Sigmoid colon (tissue), 7 donors: ENCODE measurements around the gene MCF2L. TPM values are rescaled to one million over a fixed set of nuclear protein-coding genes. Genes with fewer than 3 reads are reported as not detected.

ENCODE experiments used
- DNase-seq: peaks from one replicate; pipeline ENCODE4 v3.0.0-alpha.2; 2019
- H3K27ac ChIP-seq, 4 donors: fragments of 200-600 bp; sonication (generic); one replicate each; pipeline ENCODE4 v1.5.1; 2016 to 2019; ENCODE audit warnings: mild to moderate bottlenecking in 1 of 4
- H3K27me3 ChIP-seq, 3 donors: fragments of 200-600 bp; sonication (generic); one replicate each; pipeline ENCODE4 v1.5.1; 2019; ENCODE audit warnings: mild to moderate bottlenecking in 1 of 3
- H3K36me3 ChIP-seq, 4 donors: fragments of 200-600 bp; sonication (generic); one replicate each; pipeline ENCODE4 v1.5.1; 2016 to 2019
- H3K4me1 ChIP-seq, 4 donors: fragments of 200-600 bp; sonication (generic); one replicate each; pipeline ENCODE4 v1.5.1; 2017 to 2019
- H3K4me3 ChIP-seq, 4 donors: fragments of 200-600 bp; sonication (generic); one replicate each; pipeline ENCODE4 v1.5.1; 2017 to 2019; ENCODE audit warnings: mild to moderate bottlenecking in 2 of 4, moderate library complexity in 1 of 4
- H3K9me3 ChIP-seq, 4 donors: fragments of 200-600 bp in 3 of 4; sonication (generic) in 3 of 4; one replicate each; pipeline versions ENCODE4 v1.5.1 to v1.6.1; 2013 to 2019
- EP300 ChIP-seq, 4 donors: sonication (generic); formaldehyde crosslinking; IDR thresholded peaks; one replicate each; pipeline ENCODE4 v1.6.1; 2017; ENCODE audit warnings: antibody characterized with exemption in 4 of 4
- POLR2A ChIP-seq, 2 donors: fragments of 450-650 bp; IDR thresholded peaks; one replicate each; pipeline ENCODE4 v1.6.1; 2016; ENCODE audit warnings: antibody characterized with exemption in 2 of 2, mild to moderate bottlenecking in 2 of 2, moderate library complexity in 2 of 2
- POLR2AphosphoS5 ChIP-seq, 4 donors: sonication (generic); formaldehyde crosslinking; IDR thresholded peaks; one replicate each; pipeline ENCODE4 v1.6.1; 2017; ENCODE audit warnings: antibody characterized with exemption in 4 of 4
- WGBS, 2 donors: extraction: QIAGEN DNeasy Blood & Tissue Kit; methylation state at CpG; one replicate each; pipeline ENCODE4 v1.1.7; 2013; 5-methylcytosine and 5-hydroxymethylcytosine counted together
- intact Hi-C: fragments of 100-400 bp; cut with DNase I; formaldehyde crosslinking; loops from one replicate; pipeline ENCODE4 v1.15.1; 2023
- polyA plus RNA-seq, 3 donors: library from polyadenylated mRNA; stranded (reverse); fragments of 200-250 nt; gene quantifications; one replicate each; pipeline ENCODE4 v1.2.3, GENCODE V29; 2013
- total RNA-seq, 4 donors: library from RNA; depleted of rRNA; stranded (reverse); fragments of >200 nt; gene quantifications; one replicate each; pipeline ENCODE4 v1.1.0, GENCODE V29; 2016
- TF ChIP-seq, protein P1 (sequence below), 4 experiments: fragments of 450-650 bp in 3 of 4; fragments of 200-600 bp in 1 of 4; IDR thresholded peaks; one replicate each; pipeline ENCODE4 v1.5.1; 2016 to 2019; ENCODE audit warnings: antibody characterized with exemption in 4 of 4, mild to moderate bottlenecking in 3 of 4, moderate library complexity in 2 of 4
- donor health status: healthy with polysubstance abuse.
- donor health status: Bipolar disorder and iron deficiency.
- donor health status: healthy.

Gene MCF2L
- total and polyA plus RNA-seq, 7 donors = 7.5 to 59.9 (median 20.2) TPM

DNA sequence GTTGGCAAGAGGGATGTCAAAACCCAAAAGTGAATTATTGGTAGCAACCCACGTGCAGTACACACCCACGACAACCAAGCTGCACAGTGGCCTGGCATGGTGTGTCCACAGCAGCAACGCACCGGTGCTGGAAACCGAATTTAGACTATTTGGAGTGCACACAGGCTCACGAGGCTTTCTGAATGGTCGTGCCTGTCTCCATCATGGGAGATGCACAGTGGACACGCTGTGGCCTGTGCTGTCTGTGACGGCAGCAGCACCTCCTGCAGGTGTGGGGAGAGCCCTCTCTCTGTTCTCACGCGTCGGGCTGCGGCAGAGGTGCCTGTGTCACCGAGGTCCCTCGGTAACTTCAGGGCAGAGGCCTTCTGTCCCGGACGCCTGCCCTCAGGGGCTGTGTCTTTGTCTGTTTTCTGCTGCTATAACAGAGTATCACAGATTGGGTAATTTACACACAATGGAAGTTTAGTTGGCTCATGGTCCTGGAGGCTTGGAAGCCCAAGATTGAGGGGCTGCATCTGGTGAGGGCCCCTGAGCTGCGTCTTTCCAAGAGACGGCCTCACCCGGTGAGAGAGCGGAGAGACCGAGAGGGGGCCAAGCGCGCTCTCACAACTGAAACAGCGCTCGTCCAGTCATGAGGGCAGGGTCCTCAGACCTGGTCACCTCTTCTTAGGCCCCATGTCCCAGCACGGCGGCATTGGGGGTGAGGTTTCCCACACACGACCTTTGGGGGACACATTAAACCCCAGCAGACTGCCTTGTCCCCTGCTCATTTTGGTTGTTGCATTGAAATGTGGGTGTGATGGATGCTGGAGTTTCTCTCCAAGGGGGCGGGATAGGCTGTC lies 9.1 kb upstream of the MCF2L start:
- Histone ChIP-seq H3K36me3 (no peaks in the 10 kb centered on the region), H3K9me3 (no peaks in the 10 kb centered on the region), H3K4me1 (no peaks in the 10 kb centered on the region), H3K27me3 (peaks cover 0 to 1% (median under 1%) of the 10 kb centered on the region in 3 donors), H3K4me3 (no peak overlapping the region), H3K27ac (peak overlapping the region in 2 of 4 donors; percentile 24 to 42)
- TF ChIP-seq POLR2AphosphoS5 (IDR thresholded peaks at IDR 0.05) (no peak), EP300 (IDR thresholded peaks at IDR 0.05) (no peak), POLR2A (IDR thresholded peaks at IDR 0.05) (no peak)
- TF ChIP-seq, protein P1, sequence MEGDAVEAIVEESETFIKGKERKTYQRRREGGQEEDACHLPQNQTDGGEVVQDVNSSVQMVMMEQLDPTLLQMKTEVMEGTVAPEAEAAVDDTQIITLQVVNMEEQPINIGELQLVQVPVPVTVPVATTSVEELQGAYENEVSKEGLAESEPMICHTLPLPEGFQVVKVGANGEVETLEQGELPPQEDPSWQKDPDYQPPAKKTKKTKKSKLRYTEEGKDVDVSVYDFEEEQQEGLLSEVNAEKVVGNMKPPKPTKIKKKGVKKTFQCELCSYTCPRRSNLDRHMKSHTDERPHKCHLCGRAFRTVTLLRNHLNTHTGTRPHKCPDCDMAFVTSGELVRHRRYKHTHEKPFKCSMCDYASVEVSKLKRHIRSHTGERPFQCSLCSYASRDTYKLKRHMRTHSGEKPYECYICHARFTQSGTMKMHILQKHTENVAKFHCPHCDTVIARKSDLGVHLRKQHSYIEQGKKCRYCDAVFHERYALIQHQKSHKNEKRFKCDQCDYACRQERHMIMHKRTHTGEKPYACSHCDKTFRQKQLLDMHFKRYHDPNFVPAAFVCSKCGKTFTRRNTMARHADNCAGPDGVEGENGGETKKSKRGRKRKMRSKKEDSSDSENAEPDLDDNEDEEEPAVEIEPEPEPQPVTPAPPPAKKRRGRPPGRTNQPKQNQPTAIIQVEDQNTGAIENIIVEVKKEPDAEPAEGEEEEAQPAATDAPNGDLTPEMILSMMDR (IDR thresholded peaks at IDR 0.05) = no peak
- WGBS, 2 donors = 92 to 94% methylated on average over 30 of the region's 30 CpGs
- intact Hi-C loops = no loop called here
- DNase-seq = peak; percentile 38

DNA sequence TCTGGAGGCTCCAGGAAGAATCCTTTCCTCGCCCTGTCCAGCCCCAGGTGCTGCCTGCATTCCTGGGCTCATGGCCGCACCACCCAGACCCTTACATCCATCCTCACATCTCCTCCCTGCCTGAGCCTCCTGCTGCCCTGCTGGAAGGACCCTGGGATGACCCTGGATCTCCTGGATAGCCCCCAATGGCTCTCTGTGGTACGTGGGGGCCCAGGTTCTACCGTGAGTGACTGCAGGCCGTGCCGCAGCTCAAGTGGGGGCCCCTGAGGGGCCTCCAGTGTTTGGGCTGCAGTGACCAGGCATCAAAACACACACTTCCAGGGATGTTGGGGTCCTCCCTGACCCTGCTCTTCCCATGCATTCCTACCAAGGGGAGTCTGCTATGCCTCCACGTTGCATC lies 8.3 kb upstream of the MCF2L start:
- DNase-seq = no peak
- TF ChIP-seq EP300 (IDR thresholded peaks at IDR 0.05) (no peak), POLR2A (IDR thresholded peaks at IDR 0.05) (no peak), POLR2AphosphoS5 (IDR thresholded peaks at IDR 0.05) (no peak)
- TF ChIP-seq, protein P1 (IDR thresholded peaks at IDR 0.05) = no peak
- Histone ChIP-seq H3K4me3 (no peak overlapping the region), H3K4me1 (no peaks in the 10 kb centered on the region), H3K27ac (no peak overlapping the region), H3K27me3 (peaks cover 0 to 9% (median 8%) of the 10 kb centered on the region in 3 donors), H3K36me3 (no peaks in the 10 kb centered on the region), H3K9me3 (no peaks in the 10 kb centered on the region)
- intact Hi-C loops = no loop called here
- WGBS, 2 donors = 87 to 88% methylated on average over 7 of the region's 7 CpGs

DNA sequence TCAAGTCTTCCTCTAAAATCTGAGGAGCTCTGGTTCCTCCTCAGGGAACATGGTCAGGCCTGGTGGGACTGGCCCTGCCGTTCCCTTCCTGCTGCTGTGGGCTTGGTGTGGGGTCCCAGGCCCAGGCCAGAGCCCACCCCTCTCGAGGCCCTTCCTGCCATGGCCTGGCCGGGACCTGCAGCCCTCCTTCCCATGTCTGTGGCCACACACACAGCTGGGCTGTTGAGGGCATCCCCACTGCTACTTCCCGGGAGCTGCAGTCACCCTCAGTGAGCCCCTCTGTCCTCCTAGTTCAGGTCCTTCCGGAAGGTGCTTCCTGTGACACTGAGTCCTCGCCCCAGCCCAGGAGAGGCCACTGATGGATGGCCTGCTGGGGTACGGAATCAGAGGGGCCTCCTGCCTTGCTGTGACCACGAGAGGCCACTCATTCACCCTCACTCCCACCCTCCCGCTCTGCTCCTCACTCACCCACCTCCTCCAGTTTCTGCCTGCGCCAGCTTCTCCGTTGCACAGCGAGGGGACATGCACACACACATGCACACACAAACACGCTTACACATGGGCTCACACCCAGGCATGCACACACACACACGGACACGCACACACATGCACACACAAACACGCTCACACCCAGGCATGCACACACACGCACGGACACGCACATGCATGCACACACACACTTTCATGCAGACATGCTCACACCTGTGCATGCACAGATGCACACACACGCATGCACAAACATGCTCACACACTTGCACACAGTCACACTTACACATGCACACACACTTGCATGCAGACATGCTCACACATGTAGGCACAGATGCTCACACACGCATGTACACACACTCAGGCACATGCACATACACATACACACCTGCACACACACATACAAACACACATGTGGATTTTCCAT lies 7.3 kb upstream of the MCF2L start:
- TF ChIP-seq POLR2AphosphoS5 (IDR thresholded peaks at IDR 0.05) (no peak), POLR2A (IDR thresholded peaks at IDR 0.05) (no peak), EP300 (IDR thresholded peaks at IDR 0.05) (no peak)
- TF ChIP-seq, protein P1 (IDR thresholded peaks at IDR 0.05) = no peak
- H3K9me3 ChIP-seq = no peaks in the 10 kb centered on the region
- H3K27me3 ChIP-seq = peaks cover 0 to 18% (median 15%) of the 10 kb centered on the region in 3 donors
- WGBS, 2 donors = 80 to 90% methylated on average over 21 of the region's 21 CpGs
- peak; percentile 48 for DNase-seq
- intact Hi-C loops = no loop called here
- H3K36me3 ChIP-seq = no peaks in the 10 kb centered on the region
- no peak overlapping the region for H3K4me3 ChIP-seq
- no peaks in the 10 kb centered on the region for H3K4me1 ChIP-seq
- no peak overlapping the region for H3K27ac ChIP-seq

DNA sequence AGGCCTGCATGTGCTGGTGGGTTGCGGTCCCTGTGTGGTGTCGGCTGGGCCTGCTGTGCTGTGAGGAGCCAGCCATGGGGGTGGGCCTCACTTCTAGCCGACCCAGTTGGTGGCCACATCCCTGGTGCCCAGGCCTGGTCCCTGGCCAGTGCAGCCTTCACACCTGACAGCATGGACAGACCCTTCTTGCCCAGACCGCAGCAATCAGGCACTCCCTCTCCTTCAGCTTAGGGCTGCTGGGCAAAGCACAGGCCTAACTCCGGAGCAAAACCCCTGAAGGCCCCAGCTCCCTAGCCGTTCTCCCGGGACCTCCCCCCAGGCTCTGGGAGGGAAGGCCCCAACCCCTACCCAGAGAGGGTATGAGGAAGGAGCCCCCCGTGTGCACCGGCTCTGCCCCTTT lies 6.6 kb upstream of the MCF2L start:
- DNase-seq = peak; percentile 36
- intact Hi-C loops = no loop called here

More for the DNA sequence above, 6.6 kb upstream of the MCF2L start:
- Histone ChIP-seq H3K36me3 (no peaks in the 10 kb centered on the region), H3K4me3 (no peak overlapping the region), H3K27ac (no peak overlapping the region), H3K4me1 (no peaks in the 10 kb centered on the region), H3K9me3 (no peaks in the 10 kb centered on the region), H3K27me3 (peaks cover 0 to 25% (median 22%) of the 10 kb centered on the region in 3 donors)
- no peak for TF ChIP-seq EP300 (IDR thresholded peaks at IDR 0.05)
- WGBS, 2 donors = 72 to 86% methylated on average over 9 of the region's 9 CpGs
